OCI-LY1 (cell line): ENCODE data around the gene PTPRD.

Source experiments
- H2AFZ ChIP-seq: fragments of 200-600 bp; sonication (generic), shearing (Covaris generic); 2 replicates; pipeline ENCODE4 v1.6.0; 2014; ENCODE audit warnings: antibody characterized with exemption, mild to moderate bottlenecking, low read length
- H3F3A ChIP-seq: fragments of 200-600 bp; sonication (generic), shearing (Covaris generic); 2 replicates; pipeline ENCODE4 v1.6.0; 2014; ENCODE audit warnings: mild to moderate bottlenecking, antibody characterized with exemption, low read length, moderate library complexity; ENCODE audit not compliant: insufficient read depth
- H3K27ac ChIP-seq: fragments of 200-600 bp; sonication (generic); 2 replicates; pipeline ENCODE4 v1.5.1; 2014; ENCODE audit warnings: low read length, mixed run types, mild to moderate bottlenecking, low read depth; ENCODE audit not compliant: poor library complexity, severe bottlenecking
- H3K27me3 ChIP-seq: fragments of 200-600 bp; sonication (generic); 2 replicates; pipeline ENCODE4 v1.6.0; 2014; ENCODE audit warnings: antibody characterized with exemption, mild to moderate bottlenecking, low read length, moderate library complexity; ENCODE audit not compliant: insufficient read depth
- H3K36me3 ChIP-seq: fragments of 200-600 bp; sonication (generic); 2 replicates; pipeline ENCODE4 v1.6.1; 2014; ENCODE audit warnings: mild to moderate bottlenecking, antibody characterized with exemption, low read length, moderate library complexity, mixed read lengths; ENCODE audit not compliant: insufficient read depth
- H3K4me1 ChIP-seq: fragments of 200-600 bp; sonication (generic); 2 replicates; pipeline ENCODE4 v1.5.1; 2014; ENCODE audit warnings: mild to moderate bottlenecking, low read length, moderate library complexity; ENCODE audit not compliant: insufficient read depth, severe bottlenecking
- H3K4me2 ChIP-seq: fragments of 200-600 bp; sonication (generic), shearing (Covaris generic); 2 replicates; pipeline ENCODE4 v1.6.1; 2014; ENCODE audit warnings: low read length
- H3K4me3 ChIP-seq: fragments of 200-600 bp; sonication (generic); 2 replicates; pipeline ENCODE4 v1.5.1; 2014; ENCODE audit warnings: low read length, low read depth, mild to moderate bottlenecking, mixed read lengths; ENCODE audit not compliant: poor library complexity, severe bottlenecking
- H3K79me2 ChIP-seq: fragments of 200-600 bp; shearing (Covaris generic); 2 replicates; pipeline ENCODE4 v1.6.1; 2016; ENCODE audit warnings: mixed run types, low read length, mixed read lengths; ENCODE audit not compliant: insufficient read depth
- H3K9ac ChIP-seq: fragments of 200-600 bp; sonication (generic), shearing (Covaris generic); 2 replicates; pipeline ENCODE4 v1.6.1; 2014; ENCODE audit warnings: mild to moderate bottlenecking, low read length, mixed read lengths
- H3K9me2 ChIP-seq: fragments of 200-600 bp; sonication (generic), shearing (Covaris generic); 2 replicates; pipeline ENCODE4 v1.6.1; 2014; ENCODE audit warnings: low read depth, mild to moderate bottlenecking, low read length, mixed read lengths
- H3K9me3 ChIP-seq: fragments of 200-600 bp; shearing (Covaris generic); 2 replicates; pipeline ENCODE4 v1.6.1; 2014; ENCODE audit warnings: low read length, mixed read lengths
- H4K20me1 ChIP-seq: fragments of 200-600 bp; sonication (generic), shearing (Covaris generic); 2 replicates; pipeline ENCODE4 v1.6.0; 2016; ENCODE audit warnings: mild to moderate bottlenecking, low read length; ENCODE audit not compliant: insufficient read depth
- EZH2 ChIP-seq: fragments of 200-600 bp; sonication (generic), shearing (Covaris generic); IDR thresholded peaks from 2 replicates; pipeline ENCODE4 v1.8.0; 2017; ENCODE audit warnings: borderline replicate concordance, mixed run types, mild to moderate bottlenecking, antibody characterized with exemption, low read length, moderate library complexity, mixed read lengths
- TF ChIP-seq, protein P1 (sequence below): fragments of 200-600 bp; sonication (generic), shearing (Covaris generic); IDR thresholded peaks from 2 replicates; pipeline ENCODE4 v1.5.1; 2017; ENCODE audit warnings: mild to moderate bottlenecking, antibody characterized with exemption, low read length, moderate library complexity, mixed read lengths

The PTPRD gene

GRCh38 chr9:8468045-8468637 lies 2144.7 kb downstream of the PTPRD start:
- Histone ChIP-seq H3K27ac (no peak overlapping the region), H3K27me3 (no peaks in the 10 kb centered on the region)

DNA sequence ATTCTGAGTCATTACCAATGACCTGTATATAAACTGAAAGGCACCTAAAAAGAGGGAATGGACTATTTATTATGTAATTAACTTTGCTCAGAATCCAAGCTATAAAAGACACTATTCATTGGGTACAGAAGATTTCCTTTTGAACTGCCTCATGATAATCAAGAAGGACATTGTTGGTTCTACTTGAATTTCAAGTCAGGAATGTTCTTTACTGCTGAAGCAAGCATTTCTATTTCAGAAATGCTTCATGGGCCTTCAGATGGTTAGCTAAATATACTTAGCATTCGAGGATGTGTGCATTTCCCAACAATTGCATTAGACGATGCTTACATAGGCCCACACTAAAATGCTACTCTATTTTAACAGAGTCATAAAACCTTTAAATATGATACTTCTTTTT lies 2155.0 kb downstream of the PTPRD start:
- H4K20me1 ChIP-seq = no peaks in the 10 kb centered on the region
- H3K9me2 ChIP-seq = no peaks in the 10 kb centered on the region
- no peaks in the 10 kb centered on the region for H3K27me3 ChIP-seq
- no peaks in the 10 kb centered on the region for H3F3A ChIP-seq
- no peaks in the 10 kb centered on the region for H3K36me3 ChIP-seq
- H3K79me2 ChIP-seq = no peaks in the 10 kb centered on the region
- H3K4me3 ChIP-seq = no peak overlapping the region
- H3K27ac ChIP-seq = no peak overlapping the region
- H3K9me3 ChIP-seq = no peaks in the 10 kb centered on the region
- no peak overlapping the region for H3K4me2 ChIP-seq
- TF ChIP-seq, protein P1, sequence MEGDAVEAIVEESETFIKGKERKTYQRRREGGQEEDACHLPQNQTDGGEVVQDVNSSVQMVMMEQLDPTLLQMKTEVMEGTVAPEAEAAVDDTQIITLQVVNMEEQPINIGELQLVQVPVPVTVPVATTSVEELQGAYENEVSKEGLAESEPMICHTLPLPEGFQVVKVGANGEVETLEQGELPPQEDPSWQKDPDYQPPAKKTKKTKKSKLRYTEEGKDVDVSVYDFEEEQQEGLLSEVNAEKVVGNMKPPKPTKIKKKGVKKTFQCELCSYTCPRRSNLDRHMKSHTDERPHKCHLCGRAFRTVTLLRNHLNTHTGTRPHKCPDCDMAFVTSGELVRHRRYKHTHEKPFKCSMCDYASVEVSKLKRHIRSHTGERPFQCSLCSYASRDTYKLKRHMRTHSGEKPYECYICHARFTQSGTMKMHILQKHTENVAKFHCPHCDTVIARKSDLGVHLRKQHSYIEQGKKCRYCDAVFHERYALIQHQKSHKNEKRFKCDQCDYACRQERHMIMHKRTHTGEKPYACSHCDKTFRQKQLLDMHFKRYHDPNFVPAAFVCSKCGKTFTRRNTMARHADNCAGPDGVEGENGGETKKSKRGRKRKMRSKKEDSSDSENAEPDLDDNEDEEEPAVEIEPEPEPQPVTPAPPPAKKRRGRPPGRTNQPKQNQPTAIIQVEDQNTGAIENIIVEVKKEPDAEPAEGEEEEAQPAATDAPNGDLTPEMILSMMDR = no peak
- TF ChIP-seq EZH2 = no peak
- no peak overlapping the region for H2AFZ ChIP-seq
- no peaks in the 10 kb centered on the region for H3K4me1 ChIP-seq
- no peak overlapping the region for H3K9ac ChIP-seq

More at GRCh38 chr9:8468045-8468637, 2144.7 kb downstream of the PTPRD start:
- H3K9me3 ChIP-seq = no peaks in the 10 kb centered on the region
- no peaks in the 10 kb centered on the region for H3F3A ChIP-seq
- H3K9ac ChIP-seq = no peak overlapping the region
- no peaks in the 10 kb centered on the region for H3K36me3 ChIP-seq
- H4K20me1 ChIP-seq = no peaks in the 10 kb centered on the region
- no peak overlapping the region for H2AFZ ChIP-seq
- H3K4me3 ChIP-seq = no peak overlapping the region
- no peaks in the 10 kb centered on the region for H3K4me1 ChIP-seq
- H3K79me2 ChIP-seq = no peaks in the 10 kb centered on the region
- H3K4me2 ChIP-seq = no peak overlapping the region
- TF ChIP-seq, protein P1 = no peak
- no peak for TF ChIP-seq EZH2
- no peaks in the 10 kb centered on the region for H3K9me2 ChIP-seq

GRCh38 chr9:8457055-8457454 lies 2155.7 kb downstream of the PTPRD start:
- Histone ChIP-seq H3K4me1 (no peaks in the 10 kb centered on the region), H3K9me3 (no peaks in the 10 kb centered on the region), H2AFZ (no peak overlapping the region), H3K36me3 (no peaks in the 10 kb centered on the region), H3K9me2 (no peaks in the 10 kb centered on the region), H3K4me3 (no peak overlapping the region), H3F3A (no peaks in the 10 kb centered on the region), H3K79me2 (no peaks in the 10 kb centered on the region), H3K27me3 (no peaks in the 10 kb centered on the region), H4K20me1 (no peaks in the 10 kb centered on the region), H3K9ac (no peak overlapping the region), H3K4me2 (no peak overlapping the region), H3K27ac (no peak overlapping the region)
- no peak for TF ChIP-seq EZH2
- TF ChIP-seq, protein P1 = no peak
